HepG2 (cell line): ENCODE data around the gene BEND3. TPM values are rescaled to one million over a fixed set of nuclear protein-coding genes. Genes with fewer than 3 reads are reported as not detected.

Source experiments
- ATAC-seq: fragments of 200-7000 bp; cut with Tn5 transposase; 3 replicates; pipeline ENCODE4 v1.9.1; 2020; ENCODE audit warnings: mild to moderate bottlenecking, moderate library complexity
- BruUV-seq: library from RNA; stranded (reverse); fragments of 400-500 nt; replicated peaks from 2 replicates; lab custom pipeline; 2021; lab: Mats Ljungman, UMichigan
- CTCF ChIA-PET: fragments of 300-600 bp; formaldehyde crosslinking; extraction: SDS; loops from one replicate; lab custom pipeline; 2021; ENCODE audit warnings: low total read pairs, inconsistent platforms, low intra/inter-chr PET ratio; lab: Yijun Ruan, JAX
- POLR2A ChIA-PET: fragments of 350-600 bp; sonication (Branson Sonifier 250); formaldehyde crosslinking; loops from one replicate; lab custom pipeline; 2020; ENCODE audit warnings: antibody characterized with exemption, inconsistent platforms; lab: Yijun Ruan, JAX
- DNase-seq: peaks from one replicate; pipeline ENCODE4 v3.0.0-alpha.2; 2015; ENCODE audit warnings: low spot score
- FAIRE-seq: peaks from 3 replicates; lab custom pipeline; 2011; peaks lifted over from hg19 to GRCh38; lab: Jason Lieb, UNC
- H2AFZ ChIP-seq: one replicate; pipeline ENCODE4 v1.6.1; 2011; ENCODE audit warnings: low read length, inconsistent platforms
- H3K27ac ChIP-seq: fragments of 300-600 bp; 3 replicates; pipeline ENCODE4 v1.8.0; 2011; ENCODE audit warnings: mixed run types, mild to moderate bottlenecking, mixed read lengths, low read length, inconsistent platforms; ENCODE audit not compliant: insufficient read depth; ENCODE audit errors: extremely low read length
- H3K27me3 ChIP-seq, 2 experiments: fragments of 200-600 bp in 1 of 2; 2 replicates in 1 of 2; 3 replicates in 1 of 2; pipeline versions ENCODE4 v1.6.0 to v1.8.0; 2011; ENCODE audit warnings: low read length in 2 of 2, mild to moderate bottlenecking in 2 of 2, moderate library complexity in 2 of 2, inconsistent platforms in 1 of 2; ENCODE audit not compliant: insufficient read depth in 2 of 2, control insufficient read depth in 1 of 2
- H3K36me3 ChIP-seq, 2 experiments: fragments of 200-600 bp in 1 of 2; replicated peaks in 1 of 2; 2 replicates in 1 of 2; 3 replicates in 1 of 2; pipeline versions ENCODE4 v1.5.1 to v1.8.0; 2011; ENCODE audit warnings: low read length in 2 of 2, inconsistent platforms in 1 of 2; ENCODE audit not compliant: insufficient read depth in 2 of 2, control insufficient read depth in 1 of 2
- H3K4me1 ChIP-seq: 2 replicates; pipeline ENCODE4 v1.5.1; 2012; ENCODE audit warnings: low read length, inconsistent platforms; ENCODE audit not compliant: insufficient read depth
- H3K4me2 ChIP-seq: 2 replicates; pipeline ENCODE4 v1.6.0; 2011; ENCODE audit warnings: low read depth, low read length, inconsistent platforms
- H3K4me3 ChIP-seq, 3 experiments: fragments of 200-600 bp in 1 of 3; sonication (generic), shearing (Covaris generic) in 1 of 3; replicated peaks in 1 of 3; 2 replicates each; pipeline ENCODE4 v1.5.1; 2011 to 2016; ENCODE audit warnings: low read length in 3 of 3, inconsistent platforms in 2 of 3, low read depth in 2 of 3, mild to moderate bottlenecking in 2 of 3, control low read depth in 1 of 3, mixed read lengths in 1 of 3; ENCODE audit not compliant: insufficient read depth in 1 of 3
- H3K79me2 ChIP-seq: one replicate; pipeline ENCODE4 v1.6.1; 2011; ENCODE audit warnings: low read length, inconsistent platforms; ENCODE audit not compliant: insufficient read depth
- H3K9ac ChIP-seq: 2 replicates; pipeline ENCODE4 v1.6.0; 2011; ENCODE audit warnings: mild to moderate bottlenecking, low read depth, low read length, inconsistent platforms; ENCODE audit not compliant: insufficient read depth
- H3K9me3 ChIP-seq: 2 replicates; pipeline ENCODE4 v1.5.1; 2012; ENCODE audit warnings: mild to moderate bottlenecking, low read length
- H4K20me1 ChIP-seq: 2 replicates; pipeline ENCODE4 v1.6.0; 2011; ENCODE audit warnings: inconsistent platforms, mild to moderate bottlenecking, low read length, moderate library complexity; ENCODE audit not compliant: insufficient read depth
- GTF3A ChIP-seq: sonication (generic); formaldehyde crosslinking; conservative IDR thresholded peaks from 2 replicates; pipeline ENCODE4 v1.4.0; 2020; ENCODE audit warnings: mild to moderate bottlenecking, missing genetic modification reagents
- MXI1 ChIP-seq: IDR thresholded peaks from 3 replicates; pipeline ENCODE4 v1.6.1; 2012; ENCODE audit warnings: low read depth, low read length, inconsistent platforms, borderline replicate concordance
- RBAK ChIP-seq: sonication (generic); formaldehyde crosslinking; IDR thresholded peaks from 2 replicates; pipeline ENCODE4 v1.5.1; 2020; ENCODE audit warnings: mild to moderate bottlenecking, missing genetic modification reagents
- SP5 ChIP-seq: IDR thresholded peaks from 2 replicates; pipeline ENCODE4 v1.6.1; 2016; ENCODE audit warnings: low read depth, borderline replicate concordance
- ZBTB1 ChIP-seq: sonication (generic); formaldehyde crosslinking; IDR thresholded peaks from 2 replicates; pipeline ENCODE4 v1.4.0; 2020; ENCODE audit warnings: missing genetic modification reagents, borderline replicate concordance
- ZBTB26 ChIP-seq: IDR thresholded peaks from 2 replicates; pipeline ENCODE4 v1.6.1; 2016; ENCODE audit warnings: missing compliant biosample characterization, missing genetic modification reagents, borderline replicate concordance
- ZFP36L2 ChIP-seq: sonication (generic); formaldehyde crosslinking; IDR thresholded peaks from 2 replicates; pipeline ENCODE4 v1.4.0; 2020; ENCODE audit warnings: missing genetic modification reagents
- ZFP82 ChIP-seq: sonication (generic); formaldehyde crosslinking; IDR thresholded peaks from 2 replicates; pipeline ENCODE4 v1.5.1; 2020; ENCODE audit warnings: mild to moderate bottlenecking, missing genetic modification reagents, borderline replicate concordance
- ZNF101 ChIP-seq: sonication (generic); formaldehyde crosslinking; IDR thresholded peaks from 2 replicates; pipeline ENCODE4 v1.4.0; 2020; ENCODE audit warnings: mild to moderate bottlenecking, low read depth, missing genetic modification reagents, borderline replicate concordance
- ZNF160 ChIP-seq: sonication (generic); formaldehyde crosslinking; IDR thresholded peaks from 2 replicates; pipeline ENCODE4 v1.8.0; 2022; ENCODE audit warnings: mild to moderate bottlenecking, inconsistent platforms, missing genetic modification reagents
- ZNF781 ChIP-seq: sonication (generic); formaldehyde crosslinking; IDR thresholded peaks from 2 replicates; pipeline ENCODE4 v1.5.1; 2020; ENCODE audit warnings: borderline replicate concordance, mild to moderate bottlenecking, missing genetic modification reagents; ENCODE audit errors: not compliant biosample characterization
- WGBS: methylation state at CpG from one replicate; pipeline ENCODE4 v1.1.6; 2017; ENCODE audit warnings: low lambda C conversion rate; 5-methylcytosine and 5-hydroxymethylcytosine counted together
- in situ Hi-C: cut with HindIII; loops from 2 replicates; pipeline ENCODE4 v1.10.0; 2017; ENCODE audit warnings: low pct_unique_long_range_greater_than_20kb; ENCODE audit not compliant: extremely low pct_ligation_motif_present
- intact Hi-C: fragments of 100-400 bp; cut with micrococcal nuclease; formaldehyde crosslinking; loops from one replicate; pipeline ENCODE4 v1.10.0; 2022; ENCODE audit not compliant: unreplicated experiment
- polyA plus RNA-seq, 8 experiments: library from polyadenylated mRNA; depleted of rRNA in 3 of 8; stranded (reverse) in 7 of 8; unstranded in 1 of 8; fragments of >200 nt; fragmentation: Illumina TruSeq in 4 of 8; extraction: Trizol in 4 of 8; gene quantifications; 2 replicates each; pipeline versions ENCODE4 v1.2.1 to v1.2.3, GENCODE V29; 2011 to 2016; ENCODE audit warnings: low read depth in 4 of 8, missing spikeins in 1 of 8, mixed read lengths in 1 of 8; ENCODE audit not compliant: insufficient read depth in 1 of 8
- total RNA-seq, 5 experiments: library from RNA; depleted of rRNA; stranded (reverse); fragments of >200 nt; fragmentation: Illumina TruSeq; extraction: Trizol; gene quantifications; 2 replicates each; pipeline ENCODE4 v1.2.3, GENCODE V29; 2016; ENCODE audit warnings: low read depth in 1 of 5

Gene BEND3
- total and polyA plus RNA-seq, 2 of the 13 experiments (the other 11 are each of a cell fraction or from before 2014, with no cell fraction given), result 1.4 to 5.8 TPM

GRCh38 chr6:107121266-107121665 is 6.0 kb upstream of the BEND3 start:
- no peak for ATAC-seq
- 78% methylated on average over 6 of the region's 6 CpGs for WGBS
- Histone ChIP-seq H3K27me3 (no peaks in the 10 kb centered on the region), H3K4me3 (no peak overlapping the region), H3K4me2 (no peak overlapping the region), H3K79me2 (no peaks in the 10 kb centered on the region), H3K9me3 (no peaks in the 10 kb centered on the region), H3K36me3 (no peaks in the 10 kb centered on the region), H2AFZ (no peak overlapping the region), H4K20me1 (no peaks in the 10 kb centered on the region), H3K4me1 (peaks cover 22% of the 10 kb centered on the region; the same call in 1 of the 2 replicates), H3K27ac (no peak overlapping the region), H3K9ac (no peak overlapping the region)
- BruUV-seq, result no TSS peak
- in situ Hi-C loops (no loop called here), intact Hi-C loops (no loop called here)
- no peak for TF ChIP-seq MXI1
- no peak for TF ChIP-seq ZFP36L2 (CRISPR knock-in tag)
- TF ChIP-seq ZBTB26 (CRISPR knock-in tag), result no peak
- TF ChIP-seq ZNF160 (CRISPR knock-in tag), result no peak
- DNase-seq, result no peak
- no peak for FAIRE-seq
- CTCF ChIA-PET, result no interaction called here
- POLR2A ChIA-PET, result no interaction called here

GRCh38 chr6:107120404-107120803 is 5.1 kb upstream of the BEND3 start:
- no peaks in the 10 kb centered on the region for H3K9me3 ChIP-seq
- no peak overlapping the region for H3K4me2 ChIP-seq
- POLR2A ChIA-PET, result no interaction called here
- ATAC-seq, result no peak
- no peak overlapping the region for H3K9ac ChIP-seq
- H3K79me2 ChIP-seq, result no peaks in the 10 kb centered on the region
- peaks cover 22% of the 10 kb centered on the region; the same call in 1 of the 2 replicates for H3K4me1 ChIP-seq
- 94% methylated on average over 4 of the region's 4 CpGs for WGBS
- no peaks in the 10 kb centered on the region; a peak in 1 of 5 replicates for H3K27me3 ChIP-seq
- TF ChIP-seq SP5 (no peak), ZFP82 (CRISPR knock-in tag) (no peak), ZNF781 (CRISPR knock-in tag) (no peak), GTF3A (CRISPR knock-in tag) (no peak), ZNF101 (CRISPR knock-in tag) (no peak), ZBTB1 (CRISPR knock-in tag) (no peak), RBAK (CRISPR knock-in tag) (no peak)
- no peak overlapping the region for H2AFZ ChIP-seq
- BruUV-seq, result no TSS peak
- no peaks in the 10 kb centered on the region for H3K36me3 ChIP-seq
- no peak overlapping the region for H3K4me3 ChIP-seq
- intact Hi-C loops (no loop called here), in situ Hi-C loops (no loop called here)
- no peak overlapping the region for H3K27ac ChIP-seq
- no peak for FAIRE-seq
- H4K20me1 ChIP-seq, result no peaks in the 10 kb centered on the region
- CTCF ChIA-PET, result no interaction called here
- no peak for DNase-seq
